Esophagus muscularis mucosa (tissue), 4 donors: ENCODE measurements around the gene INTS11. TPM values are rescaled to one million over a fixed set of nuclear protein-coding genes. Genes with fewer than 3 reads are reported as not detected.

Experiments used
- DNase-seq: peaks from one replicate; pipeline ENCODE4 v3.0.0-alpha.2; 2017; ENCODE audit errors: extremely low spot score
- H3K27ac ChIP-seq, 4 donors: fragments of 200-600 bp; sonication (generic); replicated peaks in 1 of 4; 1 replicate in 3 of 4; 2 replicates in 1 of 4; pipeline ENCODE4 v1.5.1; 2016 to 2019; ENCODE audit warnings: mild to moderate bottlenecking in 1 of 4
- H3K27me3 ChIP-seq, 4 donors: fragments of 200-600 bp; sonication (generic); one replicate each; pipeline versions ENCODE4 v1.5.1 to v1.6.0; 2016 to 2019
- H3K36me3 ChIP-seq, 4 donors: fragments of 200-600 bp; sonication (generic); one replicate each; pipeline ENCODE4 v1.5.1; 2016 to 2019
- H3K4me1 ChIP-seq, 4 donors: fragments of 200-600 bp; sonication (generic); one replicate each; pipeline ENCODE4 v1.5.1; 2016 to 2019
- H3K4me3 ChIP-seq, 4 donors: fragments of 200-600 bp; sonication (generic); 1 replicate in 2 of 4; 2 replicates in 2 of 4; pipeline ENCODE4 v1.5.1; 2016 to 2019; ENCODE audit warnings: mild to moderate bottlenecking in 4 of 4, moderate library complexity in 1 of 4
- H3K9me3 ChIP-seq, 4 donors: fragments of 200-600 bp; sonication (generic); 1 replicate in 3 of 4; 2 replicates in 1 of 4; pipeline ENCODE4 v1.5.1; 2016 to 2019
- CTCF ChIP-seq, 3 experiments: fragments of 200-600 bp in 2 of 3; fragments of 450-650 bp in 1 of 3; sonication (generic) in 2 of 3; IDR thresholded peaks; one replicate each; pipeline ENCODE4 v1.5.1; 2017 to 2019; ENCODE audit warnings: antibody characterized with exemption in 3 of 3, mild to moderate bottlenecking in 2 of 3, moderate library complexity in 1 of 3
- EP300 ChIP-seq: sonication (generic); formaldehyde crosslinking; IDR thresholded peaks from one replicate; pipeline ENCODE4 v1.6.1; 2017; ENCODE audit warnings: antibody characterized with exemption
- POLR2A ChIP-seq: fragments of 450-650 bp; IDR thresholded peaks from one replicate; pipeline ENCODE4 v1.6.1; 2017; ENCODE audit warnings: antibody characterized with exemption, moderate library complexity, mild to moderate bottlenecking, low read depth
- POLR2AphosphoS5 ChIP-seq, 2 donors: sonication (generic); formaldehyde crosslinking; IDR thresholded peaks; one replicate each; pipeline ENCODE4 v1.6.1; 2017; ENCODE audit warnings: antibody characterized with exemption in 2 of 2
- WGBS: methylation state at CpG from one replicate; pipeline ENCODE4 v1.1.5; 2018; 5-methylcytosine and 5-hydroxymethylcytosine counted together
- intact Hi-C: fragments of 100-400 bp; cut with DNase I; formaldehyde crosslinking; loops from one replicate; pipeline ENCODE4 v1.15.1; 2023
- total RNA-seq, 4 donors: library from RNA; depleted of rRNA; stranded (reverse); fragments of >200 nt; gene quantifications; one replicate each; pipeline versions ENCODE4 v1.1.0 to v1.2.1, GENCODE V29; 2016

The INTS11 gene
- total RNA-seq, 4 donors from 2014 or later = 75.9 to 121 (median 87.8) TPM

GRCh38 chr1:1343811-1344421 lies 19.5 kb upstream of the INTS11 start:
- peaks cover 15 to 38% (median 33%) of the 10 kb centered on the region in 4 donors for H3K36me3 ChIP-seq
- H3K4me3 ChIP-seq = no peak overlapping the region
- intact Hi-C loops = no loop called here
- no peak overlapping the region for H3K27ac ChIP-seq
- no peaks in the 10 kb centered on the region for H3K9me3 ChIP-seq
- peaks cover 40 to 55% (median 46%) of the 10 kb centered on the region in 4 donors for H3K4me1 ChIP-seq
- 90% methylated on average over 7 of the region's 24 CpGs for WGBS
- TF ChIP-seq POLR2AphosphoS5 (IDR thresholded peaks at IDR 0.05) = no peak
- TF ChIP-seq POLR2A = no peak
- TF ChIP-seq EP300 = no peak
- no peak for TF ChIP-seq CTCF (IDR thresholded peaks at IDR 0.05)
- H3K27me3 ChIP-seq = no peaks in the 10 kb centered on the region
- DNase-seq = no peak

- peaks cover 32 to 44% (median 36%) of the 10 kb centered on the region in 4 donors for H3K4me1 ChIP-seq
- TF ChIP-seq POLR2AphosphoS5 (IDR thresholded peaks at IDR 0.05) (no peak), CTCF (IDR thresholded peaks at IDR 0.05) (no peak), POLR2A (no peak), EP300 (no peak)
- no peak for DNase-seq
- no peaks in the 10 kb centered on the region for H3K27me3 ChIP-seq
- intact Hi-C loops = no loop called here
- no peak overlapping the region for H3K27ac ChIP-seq
- H3K9me3 ChIP-seq = no peaks in the 10 kb centered on the region
- H3K36me3 ChIP-seq = peaks cover 27 to 50% (median 46%) of the 10 kb centered on the region in 4 donors
- WGBS = 93% methylated on average over 11 of the region's 18 CpGs
- H3K4me3 ChIP-seq = no peak overlapping the region
Measured at GRCh38 chr1:1342584-1343115, 18.2 kb upstream of the INTS11 start.

- H3K27me3 ChIP-seq = no peaks in the 10 kb centered on the region
- no peak for DNase-seq
- intact Hi-C loops = no loop called here
- H3K27ac ChIP-seq = no peak overlapping the region
- no peaks in the 10 kb centered on the region for H3K9me3 ChIP-seq
- H3K4me3 ChIP-seq = no peak overlapping the region
- H3K36me3 ChIP-seq = peaks cover 27 to 56% (median 51%) of the 10 kb centered on the region in 4 donors
- TF ChIP-seq EP300 = no peak
- no peak for TF ChIP-seq CTCF (IDR thresholded peaks at IDR 0.05)
- no peak for TF ChIP-seq POLR2AphosphoS5 (IDR thresholded peaks at IDR 0.05)
- TF ChIP-seq POLR2A = no peak
- WGBS = 98% methylated on average over 15 of the region's 28 CpGs
- peaks cover 27 to 39% (median 31%) of the 10 kb centered on the region in 4 donors for H3K4me1 ChIP-seq
Measured at GRCh38 chr1:1342061-1342562, 17.7 kb upstream of the INTS11 start.

DNA sequence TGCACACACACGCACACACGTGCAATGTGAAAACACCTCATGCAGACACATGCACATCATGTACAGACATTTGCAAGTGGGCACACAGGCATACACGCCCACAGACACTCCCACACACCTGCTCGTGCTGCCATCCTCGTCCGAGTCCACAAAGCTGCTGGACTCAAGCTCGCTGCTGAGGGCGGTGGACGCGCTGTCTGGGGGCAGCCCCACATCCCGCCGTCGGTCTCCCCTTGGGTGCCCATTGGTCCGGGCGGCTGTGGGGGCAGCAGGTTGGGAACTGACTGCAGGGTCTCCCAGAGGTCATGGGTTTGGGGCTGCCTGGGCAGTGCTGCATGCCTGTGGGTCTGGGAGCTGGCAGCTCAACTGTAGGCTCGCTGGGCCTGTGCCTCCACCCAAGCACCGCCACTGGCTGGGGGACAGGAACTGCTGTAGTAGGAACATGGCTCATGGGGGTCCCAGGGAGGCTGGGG lies 17.1 kb upstream of the INTS11 start:
- no peaks in the 10 kb centered on the region for H3K27me3 ChIP-seq
- TF ChIP-seq POLR2A (no peak), CTCF (IDR thresholded peaks at IDR 0.05) (no peak), POLR2AphosphoS5 (IDR thresholded peaks at IDR 0.05) (no peak), EP300 (no peak)
- intact Hi-C loops = no loop called here
- no peak overlapping the region for H3K4me3 ChIP-seq
- no peak overlapping the region for H3K27ac ChIP-seq
- H3K9me3 ChIP-seq = no peaks in the 10 kb centered on the region
- 79% methylated on average over 6 of the region's 17 CpGs for WGBS
- peaks cover 22 to 34% (median 26%) of the 10 kb centered on the region in 4 donors for H3K4me1 ChIP-seq
- H3K36me3 ChIP-seq = peaks cover 27 to 61% (median 57%) of the 10 kb centered on the region in 4 donors
- DNase-seq = no peak
